ENCODE measurements around the gene PAX5.

PAX5 gene

GRCh38 chr9:36817160-36817834 is 216.8 kb downstream of the PAX5 start:
- no peak for DNase-seq (ENCODE audit: low read depth in 3 of 3, low spot score in 1 of 3)

- no peak for DNase-seq (ENCODE audit: low read depth in 3 of 3, low spot score in 1 of 3)
These were observed 217.7 kb downstream of the PAX5 start for GRCh38 chr9:36816371-36816770.

GRCh38 chr9:36815566-36816348 is 218.3 kb downstream of the PAX5 start:
- DNase-seq (ENCODE audit: low read depth in 3 of 3, low spot score in 1 of 3), result no peak

- DNase-seq (ENCODE audit: low read depth in 3 of 3, low spot score in 1 of 3), result no peak
These were observed 219.0 kb downstream of the PAX5 start for GRCh38 chr9:36815023-36815422.

GRCh38 chr9:36813154-36813553 is 220.9 kb downstream of the PAX5 start:
- DNase-seq (ENCODE audit: low read depth in 3 of 3, low spot score in 1 of 3), result no peak

- no peak for DNase-seq (ENCODE audit: low read depth in 3 of 3, low spot score in 1 of 3)
These were observed 221.5 kb downstream of the PAX5 start for GRCh38 chr9:36812556-36812955.

GRCh38 chr9:36808251-36808650 is 225.8 kb downstream of the PAX5 start:
- no peak for DNase-seq (ENCODE audit: low read depth in 3 of 3, low spot score in 1 of 3)

GRCh38 chr9:36803961-36804360 is 230.1 kb downstream of the PAX5 start:
- no peak for DNase-seq (ENCODE audit: low read depth in 3 of 3, low spot score in 1 of 3)

- DNase-seq (ENCODE audit: low read depth in 3 of 3, low spot score in 1 of 3), result no peak
These were observed 231.7 kb downstream of the PAX5 start for GRCh38 chr9:36802201-36802920.

- no peak for DNase-seq (ENCODE audit: low read depth in 3 of 3, low spot score in 1 of 3)
These were observed 233.6 kb downstream of the PAX5 start for GRCh38 chr9:36800455-36800854.

GRCh38 chr9:36798350-36799065 is 235.6 kb downstream of the PAX5 start:
- no peak for DNase-seq (ENCODE audit: low read depth in 3 of 3, low spot score in 1 of 3)

GRCh38 chr9:36797471-36798220 is 236.4 kb downstream of the PAX5 start:
- no peak for DNase-seq (ENCODE audit: low read depth in 3 of 3, low spot score in 1 of 3)

- DNase-seq (ENCODE audit: low read depth in 3 of 3, low spot score in 1 of 3), result no peak
These were observed 237.2 kb downstream of the PAX5 start for GRCh38 chr9:36796671-36797419.

GRCh38 chr9:36794461-36794860 is 239.6 kb downstream of the PAX5 start:
- no peak for DNase-seq (ENCODE audit: low read depth in 3 of 3, low spot score in 1 of 3)

GRCh38 chr9:36793277-36793676 is 240.8 kb downstream of the PAX5 start:
- no peak for DNase-seq (ENCODE audit: low read depth in 3 of 3, low spot score in 1 of 3)

GRCh38 chr9:36791222-36791950 is 242.7 kb downstream of the PAX5 start:
- DNase-seq (ENCODE audit: low read depth in 3 of 3, low spot score in 1 of 3), result no peak

- no peak for DNase-seq (ENCODE audit: low read depth in 3 of 3, low spot score in 1 of 3)
These were observed 244.2 kb downstream of the PAX5 start for GRCh38 chr9:36789886-36790285.

GRCh38 chr9:36788534-36788933 is 245.5 kb downstream of the PAX5 start:
- no peak for DNase-seq (ENCODE audit: low read depth in 3 of 3, low spot score in 1 of 3)

GRCh38 chr9:36787709-36788108 is 246.4 kb downstream of the PAX5 start:
- no peak for DNase-seq (ENCODE audit: low read depth in 3 of 3, low spot score in 1 of 3)

Measured in stimulated activated CD4-positive, alpha-beta T cell treated with anti-CD3 and anti-CD28 coated beads, TNF-alpha, amount 100 ng/mL, for 1 hour (primary cell).